BLaER1 (cell line): Measurements from ENCODE around the gene CAST.

Experiments used
- H3K27ac ChIP-seq: shearing (Covaris generic); formaldehyde crosslinking; 2 replicates; pipeline ENCODE4 v1.8.1; 2022
- H3K27me3 ChIP-seq: shearing (Covaris generic); formaldehyde crosslinking; 2 replicates; pipeline ENCODE4 v1.8.1; 2022
- H3K36me3 ChIP-seq: shearing (Covaris generic); formaldehyde crosslinking; 2 replicates; pipeline ENCODE4 v1.8.1; 2022
- H3K4me1 ChIP-seq: shearing (Covaris generic); formaldehyde crosslinking; 2 replicates; pipeline ENCODE4 v1.8.1; 2022
- H3K4me2 ChIP-seq: shearing (Covaris generic); formaldehyde crosslinking; 2 replicates; pipeline ENCODE4 v1.8.1; 2022
- H3K4me3 ChIP-seq: shearing (Covaris generic); formaldehyde crosslinking; 2 replicates; pipeline ENCODE4 v1.8.1; 2022
- H3K9ac ChIP-seq: shearing (Covaris generic); formaldehyde crosslinking; 2 replicates; pipeline ENCODE4 v1.8.1; 2022
- H3K9me3 ChIP-seq: shearing (Covaris generic); formaldehyde crosslinking; 2 replicates; pipeline ENCODE4 v1.8.1; 2022
- H4K20me1 ChIP-seq: shearing (Covaris generic); formaldehyde crosslinking; 2 replicates; pipeline ENCODE4 v1.8.1; 2022
- Cebpa-rat ChIP-seq: shearing (Covaris generic); IDR thresholded peaks from 2 replicates; pipeline ENCODE4 v1.8.1; 2022

CAST gene

GRCh38 chr5:96683392-96683791 lies 21.2 kb downstream of the CAST start:
- H3K36me3 ChIP-seq, result peaks cover 14% of the 10 kb centered on the region
- H3K4me1 ChIP-seq, result no peaks in the 10 kb centered on the region
- no peak overlapping the region for H3K9ac ChIP-seq
- H3K4me3 ChIP-seq, result no peak overlapping the region
- H3K9me3 ChIP-seq, result no peaks in the 10 kb centered on the region
- H4K20me1 ChIP-seq, result peaks cover 13% of the 10 kb centered on the region; the same call in 1 of the 2 replicates
- no peak overlapping the region for H3K27ac ChIP-seq
- no peak for TF ChIP-seq Cebpa-rat
- H3K27me3 ChIP-seq, result no peaks in the 10 kb centered on the region
- H3K4me2 ChIP-seq, result no peak overlapping the region

- Histone ChIP-seq H3K4me3 (no peak overlapping the region), H3K9me3 (no peaks in the 10 kb centered on the region), H3K4me2 (no peak overlapping the region), H3K4me1 (no peaks in the 10 kb centered on the region), H3K27me3 (no peaks in the 10 kb centered on the region), H4K20me1 (peaks cover 11% of the 10 kb centered on the region; the same call in 1 of the 2 replicates), H3K36me3 (peaks cover 10% of the 10 kb centered on the region; the same call in 1 of the 2 replicates), H3K27ac (no peak overlapping the region), H3K9ac (no peak overlapping the region)
- TF ChIP-seq Cebpa-rat, result no peak
Observed at GRCh38 chr5:96683810-96684209, 21.6 kb downstream of the CAST start.

- no peaks in the 10 kb centered on the region for H3K27me3 ChIP-seq
- H3K9ac ChIP-seq, result no peak overlapping the region
- no peak for TF ChIP-seq Cebpa-rat
- H4K20me1 ChIP-seq, result peaks cover 16% of the 10 kb centered on the region; the same call in 1 of the 2 replicates
- no peak overlapping the region for H3K4me2 ChIP-seq
- no peak overlapping the region for H3K4me3 ChIP-seq
- peaks cover 8% of the 10 kb centered on the region; the same call in 1 of the 2 replicates for H3K36me3 ChIP-seq
- no peaks in the 10 kb centered on the region for H3K4me1 ChIP-seq
- H3K27ac ChIP-seq, result no peak overlapping the region
- no peaks in the 10 kb centered on the region for H3K9me3 ChIP-seq
Observed at GRCh38 chr5:96687080-96687479, 24.9 kb downstream of the CAST start.

GRCh38 chr5:96687812-96688453 lies 25.8 kb downstream of the CAST start:
- no peaks in the 10 kb centered on the region for H3K9me3 ChIP-seq
- no peak for TF ChIP-seq Cebpa-rat
- H3K9ac ChIP-seq, result no peak overlapping the region
- no peaks in the 10 kb centered on the region for H3K27me3 ChIP-seq
- H3K4me3 ChIP-seq, result no peak overlapping the region
- H3K4me2 ChIP-seq, result no peak overlapping the region
- H3K27ac ChIP-seq, result no peak overlapping the region
- peaks cover 12% of the 10 kb centered on the region for H3K36me3 ChIP-seq
- no peaks in the 10 kb centered on the region for H3K4me1 ChIP-seq
- peaks cover 12% of the 10 kb centered on the region; the same call in 1 of the 2 replicates for H4K20me1 ChIP-seq

GRCh38 chr5:96690861-96691260 lies 28.7 kb downstream of the CAST start:
- Histone ChIP-seq H3K4me1 (no peaks in the 10 kb centered on the region), H3K4me2 (no peak overlapping the region), H3K4me3 (no peak overlapping the region), H3K27me3 (no peaks in the 10 kb centered on the region), H4K20me1 (peaks cover 5% of the 10 kb centered on the region; the same call in 1 of the 2 replicates), H3K36me3 (peaks cover 6% of the 10 kb centered on the region; the same call in 1 of the 2 replicates), H3K9ac (no peak overlapping the region), H3K9me3 (no peaks in the 10 kb centered on the region), H3K27ac (no peak overlapping the region)
- TF ChIP-seq Cebpa-rat, result no peak

GRCh38 chr5:96691503-96692303 lies 29.5 kb downstream of the CAST start:
- Histone ChIP-seq H3K4me2 (no peak overlapping the region), H3K27me3 (no peaks in the 10 kb centered on the region), H3K27ac (no peak overlapping the region), H4K20me1 (peaks cover 5% of the 10 kb centered on the region; the same call in 1 of the 2 replicates), H3K9ac (no peak overlapping the region), H3K9me3 (no peaks in the 10 kb centered on the region), H3K4me3 (no peak overlapping the region), H3K4me1 (no peaks in the 10 kb centered on the region), H3K36me3 (peaks cover 5% of the 10 kb centered on the region; the same call in 1 of the 2 replicates)
- TF ChIP-seq Cebpa-rat, result no peak

- Histone ChIP-seq H3K4me2 (no peak overlapping the region), H3K36me3 (peaks cover 5% of the 10 kb centered on the region; the same call in 1 of the 2 replicates)
Observed at GRCh38 chr5:96692441-96692840, 30.3 kb downstream of the CAST start.

GRCh38 chr5:96699186-96699820 lies 37.1 kb downstream of the CAST start:
- Histone ChIP-seq H3K4me3 (no peak overlapping the region), H3K4me1 (0 out of 2 replicates have a peak, but pooled peaks cover 8% of the 10 kb centered on the region), H3K27ac (no peak overlapping the region), H3K4me2 (no peak overlapping the region), H3K9me3 (no peaks in the 10 kb centered on the region), H3K36me3 (0 out of 2 replicates have a peak, but pooled peaks cover 22% of the 10 kb centered on the region), H3K9ac (no peak overlapping the region), H3K27me3 (peaks cover 35% of the 10 kb centered on the region), H4K20me1 (peaks cover 50% of the 10 kb centered on the region)
- no peak for TF ChIP-seq Cebpa-rat

More at GRCh38 chr5:96692441-96692840, 30.3 kb downstream of the CAST start:
- Histone ChIP-seq H3K9ac (no peak overlapping the region), H3K27me3 (no peaks in the 10 kb centered on the region), H3K27ac (no peak overlapping the region), H3K4me1 (no peaks in the 10 kb centered on the region), H4K20me1 (peaks cover 5% of the 10 kb centered on the region; the same call in 1 of the 2 replicates), H3K9me3 (no peaks in the 10 kb centered on the region), H3K4me3 (no peak overlapping the region)
- TF ChIP-seq Cebpa-rat, result no peak

- peaks cover 76% of the 10 kb centered on the region for H4K20me1 ChIP-seq
- TF ChIP-seq Cebpa-rat, result no peak
- H3K9ac ChIP-seq, result no peak overlapping the region
- H3K36me3 ChIP-seq, result 0 out of 2 replicates have a peak, but pooled peaks cover 22% of the 10 kb centered on the region
- no peak overlapping the region for H3K27ac ChIP-seq
- peak overlapping the region; percentile 53 for H3K4me3 ChIP-seq
- H3K4me2 ChIP-seq, result peak overlapping the region; percentile 59
- H3K4me1 ChIP-seq, result 0 out of 2 replicates have a peak, but pooled peaks cover 8% of the 10 kb centered on the region
- no peaks in the 10 kb centered on the region for H3K9me3 ChIP-seq
- H3K27me3 ChIP-seq, result peaks cover 35% of the 10 kb centered on the region
Observed at GRCh38 chr5:96702503-96703383, 40.6 kb downstream of the CAST start.
